DND-41 (cell line): Measurements from ENCODE around the gene HNRNPA2B1.

ENCODE experiments used
- CTCF ChIP-seq: IDR thresholded peaks from 2 replicates; pipeline ENCODE4 v1.5.1; 2012; ENCODE audit warnings: borderline replicate concordance, low read length, moderate library complexity, mild to moderate bottlenecking; ENCODE audit not compliant: poor library complexity, severe bottlenecking; ENCODE audit errors: extremely low read depth
- EZH2 ChIP-seq: IDR thresholded peaks from 3 replicates; pipeline ENCODE4 v1.6.1; 2012; ENCODE audit warnings: borderline replicate concordance, low read depth, mild to moderate bottlenecking, moderate library complexity, low read length, inconsistent platforms; ENCODE audit not compliant: severe bottlenecking

GRCh38 chr7:26166684-26167266, 33.8 kb downstream of the HNRNPA2B1 start:
- TF ChIP-seq CTCF (no peak), EZH2 (no peak)
